Measurements from ENCODE around the gene PARD3B. TPM values are rescaled to one million over a fixed set of nuclear protein-coding genes. Genes with fewer than 3 reads are reported as not detected.

PARD3B gene
- total and polyA plus RNA-seq, 8 donors, result 1.8 to 42.6 (median 15.1) TPM

GRCh38 chr2:204586444-204587180 is 41.3 kb downstream of the PARD3B start:
- TF ChIP-seq EP300 (IDR thresholded peaks at IDR 0.05) (no peak), POLR2AphosphoS5 (IDR thresholded peaks at IDR 0.05) (no peak), POLR2A (IDR thresholded peaks at IDR 0.05) (no peak), CTCF (IDR thresholded peaks at IDR 0.05) (no peak)

GRCh38 chr2:204590063-204590462 is 44.8 kb downstream of the PARD3B start:
- Histone ChIP-seq H3K27ac (no peak overlapping the region), H3K36me3 (no peaks in the 10 kb centered on the region), H3K4me1 (no peaks in the 10 kb centered on the region), H3K9me3 (peaks cover 0 to 8% (median 5%) of the 10 kb centered on the region in 4 donors), H3K4me3 (no peak overlapping the region), H3K27me3 (no peaks in the 10 kb centered on the region)
- 87 to 91% (median 89%) methylated on average over 3 of the region's 3 CpGs for WGBS, 5 donors
- TF ChIP-seq POLR2A (IDR thresholded peaks at IDR 0.05) (no peak), POLR2AphosphoS5 (IDR thresholded peaks at IDR 0.05) (no peak), EP300 (IDR thresholded peaks at IDR 0.05) (no peak), CTCF (IDR thresholded peaks at IDR 0.05) (no peak)
- intact Hi-C loops (cut with DNase I; ENCODE audit: low total_unique reads), result no loop called here
- no peak for DNase-seq

More at GRCh38 chr2:204586444-204587180, 41.3 kb downstream of the PARD3B start:
- no peak for DNase-seq
- Histone ChIP-seq H3K36me3 (no peaks in the 10 kb centered on the region), H3K4me3 (no peak overlapping the region), H3K4me1 (no peaks in the 10 kb centered on the region), H3K27ac (no peak overlapping the region), H3K27me3 (no peaks in the 10 kb centered on the region), H3K9me3 (peaks cover 0 to 8% (median 5%) of the 10 kb centered on the region in 4 donors)
- WGBS, 5 donors, result 90 to 95% (median 93%) methylated on average over 7 of the region's 7 CpGs
- intact Hi-C loops (cut with DNase I; ENCODE audit: low total_unique reads), result no loop called here

GRCh38 chr2:204591225-204591624 is 46.0 kb downstream of the PARD3B start:
- H3K4me1 ChIP-seq, result no peaks in the 10 kb centered on the region
- no peak for TF ChIP-seq POLR2AphosphoS5 (IDR thresholded peaks at IDR 0.05)
- TF ChIP-seq EP300 (IDR thresholded peaks at IDR 0.05), result no peak
- TF ChIP-seq CTCF (IDR thresholded peaks at IDR 0.05), result no peak
- TF ChIP-seq POLR2A (IDR thresholded peaks at IDR 0.05), result no peak
- intact Hi-C loops (cut with DNase I; ENCODE audit: low total_unique reads), result no loop called here
- H3K9me3 ChIP-seq, result peaks cover 0 to 8% (median 5%) of the 10 kb centered on the region in 4 donors
- no peak overlapping the region for H3K4me3 ChIP-seq
- H3K27ac ChIP-seq, result no peak overlapping the region
- DNase-seq, result no peak
- WGBS, 5 donors, result 67 to 84% (median 80%) methylated on average over 1 of the region's 1 CpG
- no peaks in the 10 kb centered on the region for H3K36me3 ChIP-seq
- no peaks in the 10 kb centered on the region for H3K27me3 ChIP-seq

GRCh38 chr2:204604061-204604460 is 58.8 kb downstream of the PARD3B start:
- no peaks in the 10 kb centered on the region for H3K27me3 ChIP-seq
- 62 to 72% (median 68%) methylated on average over 2 of the region's 2 CpGs for WGBS, 5 donors
- intact Hi-C loops (cut with DNase I; ENCODE audit: low total_unique reads), result no loop called here
- TF ChIP-seq CTCF (IDR thresholded peaks at IDR 0.05) (no peak), POLR2AphosphoS5 (IDR thresholded peaks at IDR 0.05) (no peak), POLR2A (IDR thresholded peaks at IDR 0.05) (no peak), EP300 (IDR thresholded peaks at IDR 0.05) (no peak)
- H3K36me3 ChIP-seq, result no peaks in the 10 kb centered on the region
- no peak overlapping the region for H3K4me3 ChIP-seq
- peaks cover 0 to 44% (median 20%) of the 10 kb centered on the region in 4 donors for H3K4me1 ChIP-seq
- peaks cover 0 to 4% (median 0%) of the 10 kb centered on the region in 4 donors for H3K9me3 ChIP-seq
- H3K27ac ChIP-seq, result no peak overlapping the region
- DNase-seq, result peak in 1 of 2 donors; percentile 12

Measured in stomach (tissue), 9 donors.